H1 (cell line): ENCODE data around the gene GNAI2. TPM values are rescaled to one million over a fixed set of nuclear protein-coding genes. Genes with fewer than 3 reads are reported as not detected.

Source experiments
- CTCF ChIA-PET: fragments of 300-600 bp; sonication (Branson Sonifier 250); formaldehyde crosslinking; loops from one replicate; lab custom pipeline; 2021; ENCODE audit not compliant: partially characterized antibody; lab: Charles Lee
- POLR2A ChIA-PET: fragments of 300-600 bp; sonication (Branson Sonifier 250); formaldehyde crosslinking; loops from one replicate; lab custom pipeline; 2021; ENCODE audit warnings: inconsistent platforms; ENCODE audit not compliant: partially characterized antibody; lab: Charles Lee
- DNase-seq, 2 experiments: peaks; one replicate each; pipeline versions ENCODE4 v3.0.0 to v3.0.0-alpha.2; 2010 to 2022; ENCODE audit warnings: low spot score in 2 of 2, low read depth in 1 of 2, mixed read lengths in 1 of 2
- FAIRE-seq: peaks from 2 replicates; lab custom pipeline; 2011; peaks lifted over from hg19 to GRCh38; lab: Jason Lieb, UNC
- H2AFZ ChIP-seq: 2 replicates; pipeline ENCODE4 v1.8.1; 2012; ENCODE audit warnings: low read length, inconsistent platforms
- H2AK5ac ChIP-seq: 2 replicates; pipeline ENCODE4 v1.6.1; 2013; ENCODE audit warnings: low read depth, low read length
- H2BK120ac ChIP-seq: replicated peaks from 2 replicates; pipeline ENCODE3; 2013; ENCODE audit warnings: low read depth, low read length, inconsistent platforms
- H2BK12ac ChIP-seq: 2 replicates; pipeline ENCODE4 v1.6.1; 2013; ENCODE audit warnings: low read depth, low read length
- H2BK15ac ChIP-seq: 2 replicates; pipeline ENCODE4 v1.6.1; 2013; ENCODE audit warnings: low read length
- H2BK20ac ChIP-seq: 2 replicates; pipeline ENCODE4 v1.6.1; 2013; ENCODE audit warnings: low read length
- H2BK5ac ChIP-seq: 2 replicates; pipeline ENCODE4 v1.6.1; 2013; ENCODE audit warnings: low read depth, low read length
- H3K14ac ChIP-seq: 2 replicates; pipeline ENCODE4 v1.6.1; 2013; ENCODE audit warnings: inconsistent platforms; ENCODE audit not compliant: insufficient read length
- H3K18ac ChIP-seq: 2 replicates; pipeline ENCODE4 v1.6.1; 2013; ENCODE audit warnings: low read length; ENCODE audit errors: extremely low read depth
- H3K23ac ChIP-seq: 2 replicates; pipeline ENCODE4 v1.6.1; 2013; ENCODE audit warnings: inconsistent platforms; ENCODE audit not compliant: insufficient read length
- H3K23me2 ChIP-seq: 2 replicates; pipeline ENCODE4 v1.6.1; 2013; ENCODE audit warnings: low read depth, low read length
- H3K27ac ChIP-seq: 2 replicates; pipeline ENCODE4 v1.6.1; 2011; ENCODE audit warnings: low read depth, low read length, inconsistent platforms
- H3K27me3 ChIP-seq, 4 experiments: replicated peaks in 1 of 4; 1 replicate in 1 of 4; 2 replicates in 3 of 4; pipeline versions ENCODE4 v1.6.1 to v1.8.1; 2011 to 2013; ENCODE audit warnings: low read length in 3 of 4, mild to moderate bottlenecking in 3 of 4, inconsistent platforms in 2 of 4, mixed read lengths in 2 of 4, moderate library complexity in 1 of 4; ENCODE audit not compliant: control insufficient read depth in 3 of 4, insufficient read depth in 3 of 4; ENCODE audit errors: extremely low read depth in 1 of 4
- H3K36me3 ChIP-seq, 4 experiments: 2 replicates each; pipeline versions ENCODE4 v1.6.1 to v1.8.1; 2011 to 2013; ENCODE audit warnings: mild to moderate bottlenecking in 4 of 4, low read length in 3 of 4, moderate library complexity in 2 of 4, control low read depth in 1 of 4, inconsistent platforms in 1 of 4; ENCODE audit not compliant: insufficient read depth in 4 of 4, control insufficient read depth in 2 of 4
- H3K4ac ChIP-seq: replicated peaks from 2 replicates; pipeline ENCODE3; 2013; ENCODE audit warnings: low read length, low read depth, mixed read lengths, inconsistent platforms; ENCODE audit not compliant: insufficient read length
- H3K4me1 ChIP-seq, 4 experiments: replicated peaks in 1 of 4; 1 replicate in 1 of 4; 2 replicates in 3 of 4; pipeline versions ENCODE4 v1.6.1 to v1.8.1; 2011 to 2013; ENCODE audit warnings: low read length in 3 of 4, inconsistent platforms in 2 of 4, mixed read lengths in 1 of 4; ENCODE audit not compliant: insufficient read depth in 4 of 4, control insufficient read depth in 3 of 4
- H3K4me2 ChIP-seq, 2 experiments: 2 replicates each; pipeline versions ENCODE4 v1.6.1 to v1.8.1; 2011 to 2013; ENCODE audit warnings: low read depth in 2 of 2, low read length in 2 of 2, control low read depth in 1 of 2, inconsistent platforms in 1 of 2, mild to moderate bottlenecking in 1 of 2; ENCODE audit not compliant: insufficient read depth in 1 of 2
- H3K4me3 ChIP-seq, 4 experiments: fragments of 200-600, 300-600 bp in 1 of 4; sonication (generic), shearing (Covaris generic), sonication (Bioruptor Twin) in 1 of 4; 2 replicates each; pipeline versions ENCODE4 v1.5.1 to v1.8.1; 2011 to 2016; ENCODE audit warnings: low read length in 4 of 4, low read depth in 3 of 4, control low read depth in 2 of 4, inconsistent platforms in 2 of 4, mild to moderate bottlenecking in 2 of 4, mixed read lengths in 1 of 4, moderate library complexity in 1 of 4; ENCODE audit not compliant: insufficient read depth in 2 of 4; ENCODE audit errors: extremely low read depth in 1 of 4
- H3K56ac ChIP-seq: replicated peaks from 2 replicates; pipeline ENCODE3; 2013; ENCODE audit warnings: low read depth, mild to moderate bottlenecking, mixed read lengths, low read length, inconsistent platforms; ENCODE audit not compliant: insufficient read length
- H3K79me1 ChIP-seq: 2 replicates; pipeline ENCODE4 v1.6.1; 2013; ENCODE audit warnings: low read depth, low read length, control low read depth
- H3K79me2 ChIP-seq, 2 experiments: 2 replicates each; pipeline versions ENCODE4 v1.6.1 to v1.8.1; 2012 to 2013; ENCODE audit warnings: low read length in 2 of 2, mild to moderate bottlenecking in 2 of 2, inconsistent platforms in 1 of 2; ENCODE audit not compliant: insufficient read depth in 2 of 2, control insufficient read depth in 1 of 2
- H3K9ac ChIP-seq, 4 experiments: replicated peaks in 1 of 4; 1 replicate in 1 of 4; 2 replicates in 3 of 4; pipeline versions ENCODE4 v1.6.1 to v1.8.1; 2011 to 2013; ENCODE audit warnings: low read depth in 3 of 4, low read length in 3 of 4, control low read depth in 2 of 4, mild to moderate bottlenecking in 2 of 4, moderate library complexity in 2 of 4, inconsistent platforms in 1 of 4; ENCODE audit errors: extremely low read depth in 1 of 4
- H3K9me3 ChIP-seq, 2 experiments: 2 replicates each; pipeline versions ENCODE4 v1.6.1 to v1.8.1; 2012 to 2013; ENCODE audit warnings: mild to moderate bottlenecking in 2 of 2, moderate library complexity in 2 of 2, control low read depth in 1 of 2, inconsistent platforms in 1 of 2, low read depth in 1 of 2, low read length in 1 of 2, mixed read lengths in 1 of 2; ENCODE audit not compliant: insufficient read depth in 2 of 2
- H4K20me1 ChIP-seq, 2 experiments: replicated peaks in 1 of 2; 2 replicates each; pipeline versions ENCODE3 to v1.8.1; 2011 to 2013; ENCODE audit warnings: inconsistent platforms in 2 of 2, low read length in 2 of 2, mild to moderate bottlenecking in 1 of 2; ENCODE audit not compliant: insufficient read depth in 2 of 2, control insufficient read depth in 1 of 2
- H4K5ac ChIP-seq: 2 replicates; pipeline ENCODE4 v1.6.1; 2013; ENCODE audit warnings: low read length, low read depth, mixed read lengths, inconsistent platforms; ENCODE audit not compliant: insufficient read length
- H4K8ac ChIP-seq: 2 replicates; pipeline ENCODE4 v1.8.0; 2013; ENCODE audit warnings: mild to moderate bottlenecking, moderate library complexity, low read length, inconsistent platforms; ENCODE audit not compliant: insufficient read depth; ENCODE audit errors: extremely low read depth
- H4K91ac ChIP-seq: replicated peaks from 2 replicates; pipeline ENCODE3; 2013; ENCODE audit warnings: low read length, mixed read lengths, inconsistent platforms; ENCODE audit not compliant: insufficient read length
- EGR1 ChIP-seq: IDR thresholded peaks from 2 replicates; pipeline ENCODE4 v1.6.1; 2011; ENCODE audit warnings: low read depth, low read length, borderline replicate concordance
- GABPA ChIP-seq: IDR thresholded peaks from 2 replicates; pipeline ENCODE4 v1.6.1; 2011; ENCODE audit warnings: mild to moderate bottlenecking, low read length, moderate library complexity, borderline replicate concordance; ENCODE audit not compliant: insufficient read depth
- NANOG ChIP-seq: IDR thresholded peaks from 2 replicates; pipeline ENCODE4 v1.6.1; 2011; ENCODE audit warnings: low read length, low read depth, mild to moderate bottlenecking, inconsistent platforms; ENCODE audit not compliant: insufficient read depth, poor library complexity, severe bottlenecking
- POLR2AphosphoS5 ChIP-seq: IDR thresholded peaks from 2 replicates; pipeline ENCODE4 v1.6.1; 2011; ENCODE audit warnings: low read depth, low read length
- SIN3A ChIP-seq, 2 experiments: IDR thresholded peaks in 1 of 2; conservative IDR thresholded peaks in 1 of 2; 2 replicates each; pipeline ENCODE4 v1.6.1; 2011 to 2012; ENCODE audit warnings: low read length in 2 of 2, improper control_type of control experiment in 1 of 2, low read depth in 1 of 2, mild to moderate bottlenecking in 1 of 2
- WGBS, 2 experiments: shearing (Covaris generic) in 1 of 2; methylation state at CpG; one replicate each; pipeline versions ENCODE4 v1.1.6 to v1.1.7; 2013 to 2015; ENCODE audit warnings: low lambda C conversion rate in 2 of 2, mixed read lengths in 2 of 2, inconsistent platforms in 1 of 2, low coverage in 1 of 2, missing lambda C conversion rate in 1 of 2; ENCODE audit not compliant: insufficient replicate concordance in 2 of 2, insufficient coverage in 1 of 2, insufficient read length in 1 of 2; ENCODE audit errors: extremely low coverage in 1 of 2, missing lambda C conversion rate in 1 of 2; 5-methylcytosine and 5-hydroxymethylcytosine counted together
- polyA plus RNA-seq, 7 experiments: library from polyadenylated mRNA; depleted of rRNA in 3 of 7; stranded (reverse) in 5 of 7; unstranded in 2 of 7; fragments of >200 nt in 5 of 7; fragments of 200-250 nt in 2 of 7; gene quantifications; 1 replicate in 5 of 7; 2 replicates in 1 of 7; 4 replicates in 1 of 7; pipeline versions ENCODE4 v1.2.1 to v1.2.3, GENCODE V29; 2011 to 2013; ENCODE audit warnings: missing spikeins in 2 of 7, mixed read lengths in 2 of 7
- total RNA-seq: library from RNA; stranded (reverse); fragmentation: NEBNext Ultra II Directional; extraction: Animal tissue kit (Norgen Biotek cat#: 25700); gene quantifications from 2 replicates; pipeline ENCODE4 v1.2.1, GENCODE V29; 2021
- TF ChIP-seq, protein P1 (sequence below): IDR thresholded peaks from 2 replicates; pipeline ENCODE4 v1.6.1; 2012; ENCODE audit warnings: inconsistent platforms

The GNAI2 gene
- total and polyA plus RNA-seq, 2 of the 8 experiments (the other 6 are each of a cell fraction or from before 2014, with no cell fraction given) = 168 to 539 TPM

DNA sequence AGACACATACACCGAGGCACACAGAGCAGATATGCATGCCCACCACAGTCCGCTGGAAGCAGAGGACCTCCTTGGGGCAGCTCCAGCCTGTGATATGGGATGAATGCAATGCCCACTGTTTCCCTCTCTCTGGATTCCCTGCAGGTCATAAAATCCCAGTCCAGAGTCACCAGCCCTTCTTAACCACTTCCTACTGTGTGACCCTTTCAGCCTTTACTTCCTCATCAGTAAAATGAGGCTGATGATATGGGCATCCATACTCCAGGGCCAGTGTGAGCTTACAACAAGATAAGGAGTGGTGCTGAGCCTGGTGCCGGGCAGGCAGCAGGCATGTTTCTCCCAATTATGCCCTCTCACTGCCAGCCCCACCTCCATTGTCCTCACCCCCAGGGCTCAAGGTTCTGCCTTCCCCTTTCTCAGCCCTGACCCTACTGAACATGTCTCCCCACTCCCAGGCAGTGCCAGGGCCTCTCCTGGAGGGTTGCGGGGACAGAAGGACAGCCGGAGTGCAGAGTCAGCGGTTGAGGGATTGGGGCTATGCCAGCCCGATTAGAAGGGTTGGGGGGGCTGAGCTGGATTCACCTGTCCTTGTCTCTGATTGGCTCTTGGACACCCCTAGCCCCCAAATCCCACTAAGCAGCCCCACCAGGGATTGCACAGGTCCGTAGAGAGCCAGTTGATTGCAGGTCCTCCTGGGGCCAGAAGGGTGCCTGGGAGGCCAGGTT lies 44.9 kb upstream of the GNAI2 start, which contains the start of gene GNAT1:
Gene GNAT1, plus strand, starts transcription at position 675 of the 725 bp plus-strand sequence. CDS start 116 bp downstream, outside the sequence.
- H3K36me3 ChIP-seq = peaks cover under 1 to 12% (median 6%) of the 10 kb centered on the region in 4 experiments; a peak in 5 of 8 replicates
- H3K4me3 ChIP-seq = no peak within 1 kb of the TSS
- no peak within 1 kb of the TSS for H3K56ac ChIP-seq
- no peak within 1 kb of the TSS for H3K18ac ChIP-seq
- H3K79me1 ChIP-seq = no peaks in the 10 kb centered on the region
- H4K8ac ChIP-seq = no peak within 1 kb of the TSS
- DNase-seq (no peak), FAIRE-seq (no peak)
- H3K14ac ChIP-seq = no peak within 1 kb of the TSS
- no peaks in the 10 kb centered on the region for H3K9me3 ChIP-seq
- H4K5ac ChIP-seq = no peak within 1 kb of the TSS
- no peak within 1 kb of the TSS for H2BK20ac ChIP-seq
- H2AFZ ChIP-seq = no peak within 1 kb of the TSS
- WGBS, 2 experiments = 93% methylated on average over 8 of the region's 8 CpGs; no CpG with 5 or more reads in 1 of the 2 experiments
- peak within 1 kb of the TSS; percentile 60; the same call in 1 of the 2 replicates for H2BK12ac ChIP-seq
- CTCF ChIA-PET = interaction anchor here (0.6 to 19.7 kb wide), 17 partner anchors 16 to 132 kb away, joined by 3 to 1138 read pairs (median 26); partner anchors contain the start of genes GNAI2, HYAL2 and SLC38A3
- peaks cover 0 to 5% of the 10 kb centered on the region in 2 experiments for H4K20me1 ChIP-seq
- H3K4me2 ChIP-seq = no peak within 1 kb of the TSS
- H3K4me1 ChIP-seq = peaks cover 0 to 14% (median 7%) of the 10 kb centered on the region in 4 experiments; a peak in 5 of 7 replicates
- H3K79me2 ChIP-seq = no peaks in the 10 kb centered on the region
- H2BK15ac ChIP-seq = peak within 1 kb of the TSS; percentile 88
- no peak within 1 kb of the TSS for H3K4ac ChIP-seq
- peaks cover 2% of the 10 kb centered on the region; the same call in 1 of the 2 replicates for H3K23me2 ChIP-seq
- no peak within 1 kb of the TSS for H2BK5ac ChIP-seq
- H3K9ac ChIP-seq = no peak within 1 kb of the TSS
- H3K23ac ChIP-seq = no peak within 1 kb of the TSS
- no peak within 1 kb of the TSS for H2AK5ac ChIP-seq
- no peak for TF ChIP-seq GABPA
- no peak for TF ChIP-seq SIN3A (conservative IDR thresholded peaks at IDR 0.05 in 1 of 2, IDR thresholded peaks at IDR 0.05 in 1 of 2; ENCODE audit: low read depth in 1 of 2, low read length in 2 of 2)
- no peak for TF ChIP-seq NANOG
- TF ChIP-seq, protein P1, sequence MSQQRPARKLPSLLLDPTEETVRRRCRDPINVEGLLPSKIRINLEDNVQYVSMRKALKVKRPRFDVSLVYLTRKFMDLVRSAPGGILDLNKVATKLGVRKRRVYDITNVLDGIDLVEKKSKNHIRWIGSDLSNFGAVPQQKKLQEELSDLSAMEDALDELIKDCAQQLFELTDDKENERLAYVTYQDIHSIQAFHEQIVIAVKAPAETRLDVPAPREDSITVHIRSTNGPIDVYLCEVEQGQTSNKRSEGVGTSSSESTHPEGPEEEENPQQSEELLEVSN = no peak
- TF ChIP-seq POLR2AphosphoS5 = no peak
- TF ChIP-seq EGR1 = no peak
- TF ChIP-seq, all 59 proteins: peak for 0
- POLR2A ChIA-PET = interaction anchor here (0.6 to 11.9 kb wide), 8 partner anchors 9 to 69 kb away, joined by 3 to 128 read pairs (median 5); partner anchors contain the start of gene GNAI2
- H2BK120ac ChIP-seq = no peak within 1 kb of the TSS
- H3K27me3 ChIP-seq = peaks cover 0 to 12% (median 4%) of the 10 kb centered on the region in 4 experiments; a peak in 3 of 7 replicates
- H3K27ac ChIP-seq = no peak within 1 kb of the TSS
- no peak within 1 kb of the TSS for H4K91ac ChIP-seq
